ENCODE measurements around the gene PDCL2. TPM values are rescaled to one million over a fixed set of nuclear protein-coding genes. Genes with fewer than 3 reads are reported as not detected.

PDCL2 gene
- total and polyA plus RNA-seq, 10 of the 15 experiments (the other 5 are each of a cell fraction or from before 2014, with no cell fraction given), result not detected

- no peak for TF ChIP-seq RELB (IDR thresholded peaks at IDR 0.05; ENCODE audit: low read depth)
- no peak for TF ChIP-seq MAX (IDR thresholded peaks at IDR 0.05; ENCODE audit: low read depth, low read length)
- TF ChIP-seq ASH2L (IDR thresholded peaks at IDR 0.05; ENCODE audit: borderline replicate concordance, low read depth), result no peak
- TF ChIP-seq ATF7 (IDR thresholded peaks at IDR 0.05; ENCODE audit: low read depth), result no peak
- TF ChIP-seq FOXM1 (IDR thresholded peaks at IDR 0.05; ENCODE audit: low read depth, low read length), result no peak
- no peak for TF ChIP-seq EED (IDR thresholded peaks at IDR 0.05; ENCODE audit: low read depth)
- TF ChIP-seq, protein P1, sequence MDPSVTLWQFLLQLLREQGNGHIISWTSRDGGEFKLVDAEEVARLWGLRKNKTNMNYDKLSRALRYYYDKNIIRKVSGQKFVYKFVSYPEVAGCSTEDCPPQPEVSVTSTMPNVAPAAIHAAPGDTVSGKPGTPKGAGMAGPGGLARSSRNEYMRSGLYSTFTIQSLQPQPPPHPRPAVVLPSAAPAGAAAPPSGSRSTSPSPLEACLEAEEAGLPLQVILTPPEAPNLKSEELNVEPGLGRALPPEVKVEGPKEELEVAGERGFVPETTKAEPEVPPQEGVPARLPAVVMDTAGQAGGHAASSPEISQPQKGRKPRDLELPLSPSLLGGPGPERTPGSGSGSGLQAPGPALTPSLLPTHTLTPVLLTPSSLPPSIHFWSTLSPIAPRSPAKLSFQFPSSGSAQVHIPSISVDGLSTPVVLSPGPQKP (IDR thresholded peaks at IDR 0.05; ENCODE audit: low read depth, low read length), result no peak
- TF ChIP-seq RELA (IDR thresholded peaks at IDR 0.05; ENCODE audit: borderline replicate concordance, partially characterized antibody), result no peak
- TF ChIP-seq, protein P2, sequence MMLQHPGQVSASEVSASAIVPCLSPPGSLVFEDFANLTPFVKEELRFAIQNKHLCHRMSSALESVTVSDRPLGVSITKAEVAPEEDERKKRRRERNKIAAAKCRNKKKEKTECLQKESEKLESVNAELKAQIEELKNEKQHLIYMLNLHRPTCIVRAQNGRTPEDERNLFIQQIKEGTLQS (IDR thresholded peaks at IDR 0.05; ENCODE audit: borderline replicate concordance, extremely low read depth, low read depth, low read length), result no peak
- TF ChIP-seq NFIC (IDR thresholded peaks at IDR 0.05; ENCODE audit: low read depth, low read length), result no peak
- no peak for TF ChIP-seq MTA3 (IDR thresholded peaks at IDR 0.05; ENCODE audit: borderline replicate concordance, low read length)
- no peak for TF ChIP-seq BMI1 (IDR thresholded peaks at IDR 0.05; ENCODE audit: borderline replicate concordance)
- no peak for TF ChIP-seq SREBF2 (IDR thresholded peaks at IDR 0.05; ENCODE audit: low read length)
Observed at GRCh38 chr4:55612341-55612740, 20.3 kb upstream of the PDCL2 start (continued).
